NCI-H2171 treated with DMSO at 0.1 percent for 48 hours (cell line): ENCODE data around the gene ANKRD65.
A peak's percentile ranks its signal among the peaks of the same experiment; 100 is the strongest.
"Not testable (repeated sequence)": the region's sequence is repeated elsewhere in the genome, so short reads cannot be mapped to it uniquely, and the experiment has no call there.

Source experiments
- DNase-seq: peaks from one replicate; lab custom pipeline; 2025; lab: John Stamatoyannopoulos, UW

ANKRD65 gene

DNA sequence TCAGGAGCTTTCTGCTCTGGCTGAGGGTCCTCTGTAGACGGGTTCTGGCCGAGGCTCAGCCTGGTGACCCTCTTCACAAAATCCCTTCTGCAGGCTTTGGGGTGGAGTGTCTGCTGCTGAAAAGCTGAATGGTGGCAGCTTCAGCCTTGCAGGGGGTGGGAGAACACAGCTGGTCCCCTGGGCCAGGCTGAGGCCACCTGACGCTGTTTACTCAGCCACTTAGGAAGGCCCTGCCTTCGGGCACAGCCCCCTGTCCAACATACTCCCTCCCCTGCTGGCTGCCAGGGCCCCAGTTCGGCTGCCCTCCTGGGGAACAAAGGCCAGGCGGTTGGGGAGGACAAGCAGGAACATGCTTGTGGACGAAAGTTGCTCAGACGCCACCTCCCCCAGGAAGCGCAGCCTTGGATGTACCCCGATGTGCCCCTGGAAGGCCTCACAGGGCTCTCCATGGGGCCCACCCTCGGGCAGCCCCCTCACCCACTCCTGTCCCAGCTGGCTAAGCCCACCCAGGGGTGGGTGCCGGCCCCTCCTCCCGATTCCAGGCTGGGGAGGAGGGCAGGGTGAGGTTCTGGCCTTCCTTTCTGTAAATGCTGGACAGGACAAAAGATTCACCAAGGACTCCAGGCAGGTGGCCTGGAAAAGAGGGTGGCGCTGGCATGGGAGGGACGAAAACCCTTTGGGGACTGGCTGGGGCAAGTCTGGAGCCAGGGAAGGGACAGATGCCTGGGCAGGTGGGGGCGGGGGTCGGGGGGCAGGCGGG is at the start of gene ANKRD65:
TSS of gene ANKRD65 (minus strand) at position 130 of the 760 bp plus-strand sequence. CDS start 271 bp downstream, outside the sequence.
- peak; percentile 86 for DNase-seq

DNA sequence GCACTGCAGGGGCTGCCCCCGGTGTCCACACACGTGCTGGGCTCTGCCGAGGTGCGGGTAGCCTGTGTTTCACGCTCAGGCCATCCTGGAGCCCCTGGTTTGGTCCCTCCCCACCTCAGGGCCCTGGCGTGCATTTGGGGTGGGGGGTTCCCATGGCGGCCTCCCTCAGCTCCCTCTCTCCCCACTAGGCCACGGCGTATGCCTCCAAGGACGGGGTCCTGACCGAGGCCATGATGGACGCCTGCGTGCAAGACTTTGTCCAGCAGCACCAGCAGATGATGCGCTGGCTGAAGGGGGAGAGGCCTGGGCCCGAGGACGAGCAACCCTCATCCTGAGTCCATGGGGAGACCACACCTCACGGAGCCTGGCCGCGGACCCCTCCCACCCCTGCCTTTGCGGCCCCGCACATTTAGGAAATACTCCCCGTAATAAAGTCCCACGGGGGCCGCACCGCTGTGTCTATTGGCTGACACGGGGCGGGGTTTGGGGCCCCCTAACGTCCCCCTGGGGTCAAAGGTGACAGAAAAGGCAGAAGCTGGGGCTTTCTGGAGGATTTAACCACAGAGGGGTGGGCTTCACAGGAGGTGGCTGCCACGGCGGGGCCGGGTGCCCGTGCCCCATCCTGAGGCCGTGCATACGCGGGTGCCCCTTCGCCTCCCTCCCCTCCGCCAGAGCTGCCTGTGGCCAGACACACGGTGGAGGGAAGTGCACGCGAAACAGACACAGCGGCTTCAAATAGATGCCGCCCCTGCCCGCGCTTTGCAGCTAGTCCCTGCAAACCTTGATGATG is 47.3 kb upstream of the ANKRD65 start:
- DNase-seq, result not testable (repeated sequence)

DNA sequence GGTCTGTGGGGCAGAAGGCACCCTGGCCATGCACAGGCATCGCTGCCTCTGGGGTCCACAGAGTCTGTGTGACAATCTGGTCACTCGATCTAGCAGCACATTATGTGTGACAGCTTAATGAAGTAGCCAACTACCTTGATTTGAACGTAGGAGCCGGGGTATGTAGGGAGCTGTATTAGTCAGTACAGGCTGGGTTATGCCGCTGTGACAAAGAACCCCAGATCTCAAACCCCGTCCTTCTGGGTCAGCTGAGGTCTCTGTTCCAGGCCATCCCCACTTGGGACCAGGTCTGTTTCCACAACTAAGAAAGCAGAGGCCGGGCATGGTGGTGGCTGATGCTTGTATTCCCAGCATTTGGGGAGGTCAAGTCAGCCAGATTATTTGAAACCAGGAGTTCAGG is 42.2 kb upstream of the ANKRD65 start:
- no peak for DNase-seq

DNA sequence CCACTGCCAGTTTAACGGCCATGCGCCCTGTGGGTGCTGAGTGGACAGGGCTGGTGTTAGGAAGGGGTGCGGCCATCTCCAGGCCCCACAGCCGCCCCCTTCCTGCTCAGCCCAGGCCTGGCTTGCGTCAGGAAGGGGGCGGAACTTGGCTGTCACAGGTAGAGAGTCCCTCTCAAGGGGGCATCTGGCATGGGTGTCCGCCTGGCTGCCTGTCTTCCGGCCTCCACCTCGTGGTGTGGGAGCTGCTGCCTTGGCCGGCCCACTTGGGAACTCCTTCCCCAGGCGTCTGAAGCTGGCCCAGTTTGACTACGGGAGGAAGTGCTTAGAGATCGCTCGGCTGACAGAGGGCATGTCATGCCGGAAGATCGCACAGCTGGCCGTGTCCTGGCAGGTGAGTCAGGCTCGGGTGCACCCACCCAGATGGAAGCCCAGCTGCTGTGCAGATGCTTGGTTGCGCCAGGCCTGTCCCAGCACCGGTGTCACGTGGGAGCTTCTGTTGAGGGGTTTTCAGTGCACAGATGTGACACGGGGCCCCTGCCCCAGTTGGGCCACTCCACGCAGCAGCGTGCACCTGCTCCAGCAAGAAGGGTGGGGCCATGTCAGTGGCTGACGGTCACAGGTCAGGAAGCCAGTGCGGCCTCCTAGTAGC is 41.4 kb upstream of the ANKRD65 start:
- peak; percentile 98 for DNase-seq

DNA sequence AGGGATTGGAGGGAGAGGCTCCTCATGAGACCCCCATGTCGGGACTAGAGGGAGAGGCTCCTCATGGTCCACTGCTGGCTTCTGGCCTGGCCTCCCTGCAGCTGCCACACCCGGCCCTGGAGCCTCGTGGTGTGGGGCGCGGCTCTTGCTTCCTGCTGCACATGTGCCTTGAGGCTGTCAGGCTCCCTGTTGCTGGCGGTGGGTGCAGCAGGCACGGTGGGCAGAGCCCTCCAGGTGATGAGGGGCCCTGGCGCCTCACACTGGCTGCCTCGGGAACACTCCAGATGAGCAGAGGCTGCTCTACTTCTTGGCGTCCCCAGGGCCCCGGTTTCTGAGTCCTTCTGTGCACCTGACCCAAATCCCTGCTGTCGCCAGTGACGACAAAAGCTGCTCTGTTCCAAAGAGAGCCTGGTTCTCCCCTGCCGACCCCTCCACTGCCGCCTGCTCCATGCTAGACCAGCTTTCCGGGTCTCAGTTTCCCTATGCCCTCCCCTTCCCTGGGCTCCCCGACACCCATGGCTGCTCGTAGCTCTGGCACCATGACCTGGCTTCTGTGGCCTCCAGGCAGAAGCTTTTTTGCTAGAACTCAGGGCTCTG is 40.7 kb upstream of the ANKRD65 start:
- peak; percentile 49 for DNase-seq

DNA sequence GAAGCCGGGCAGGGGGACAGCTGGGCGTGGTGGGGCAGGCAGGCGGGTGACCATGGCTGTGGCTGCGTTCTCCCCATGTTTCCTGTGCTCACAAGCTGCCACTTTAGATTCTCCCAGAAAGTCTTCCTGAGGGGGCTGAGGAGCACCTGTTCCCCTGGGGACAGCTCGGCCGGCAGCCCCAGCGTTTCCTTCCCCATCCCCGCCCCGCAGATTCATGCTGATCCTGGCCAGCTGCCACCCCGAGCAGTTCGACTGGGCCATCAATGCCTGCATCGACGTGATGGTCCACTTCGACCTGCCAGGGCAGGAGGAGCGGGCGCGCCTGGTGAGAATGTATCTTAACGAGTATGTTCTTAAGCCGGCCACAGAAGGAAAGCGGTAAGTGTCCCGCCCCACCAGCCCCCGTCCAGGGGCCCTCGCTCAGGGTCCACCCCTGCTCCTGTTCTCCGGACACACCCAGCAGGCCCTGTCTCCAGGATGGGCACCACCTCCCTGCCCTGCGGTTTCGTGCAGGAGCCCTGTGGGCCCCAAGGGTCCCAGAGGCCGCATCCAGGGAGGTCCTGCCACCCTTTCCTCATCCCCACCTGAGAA is 39.6 kb upstream of the ANKRD65 start:
- DNase-seq, result no peak

DNA sequence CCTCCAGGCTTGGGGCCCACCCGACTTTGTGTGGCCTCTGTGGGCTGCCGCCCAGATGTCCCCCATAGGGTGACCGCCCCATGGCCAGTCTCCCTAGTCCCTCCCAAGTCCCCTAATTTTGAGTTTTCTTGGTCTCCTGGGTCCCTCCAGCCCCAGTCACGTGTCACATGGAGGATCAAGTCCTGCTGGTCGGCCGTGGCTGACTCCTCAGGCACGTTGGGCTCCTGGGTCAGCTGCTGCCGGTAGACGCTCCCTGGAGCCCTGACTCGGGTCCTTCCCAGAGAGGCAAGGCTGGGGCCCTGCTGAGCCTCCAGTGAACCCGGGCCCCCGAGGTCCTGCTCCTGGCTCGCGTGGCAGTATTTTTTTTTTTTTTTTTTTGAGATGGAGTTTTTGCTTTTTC is 38.6 kb upstream of the ANKRD65 start:
- DNase-seq, result not testable (repeated sequence)

DNA sequence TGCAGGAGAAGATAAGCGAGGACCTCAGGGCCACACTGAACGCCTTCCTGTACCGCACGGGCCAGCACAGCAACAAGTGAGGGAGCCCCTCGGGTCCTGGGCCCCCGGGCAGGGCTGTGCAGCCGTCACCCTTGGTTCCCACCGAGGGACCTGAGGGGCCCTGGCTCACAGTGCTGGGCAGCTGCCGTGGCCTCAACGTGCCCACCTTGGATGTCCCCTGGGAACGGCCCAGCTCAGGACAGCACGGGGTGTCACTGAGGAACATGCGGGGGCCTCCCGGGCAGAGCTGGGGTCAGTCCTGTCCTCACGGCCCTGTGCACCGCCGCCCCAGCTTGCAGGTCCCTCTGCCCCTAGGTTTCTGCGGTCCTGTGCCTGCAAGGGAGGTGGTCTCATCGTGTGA is 38.1 kb upstream of the ANKRD65 start:
- DNase-seq, result not testable (repeated sequence)

DNA sequence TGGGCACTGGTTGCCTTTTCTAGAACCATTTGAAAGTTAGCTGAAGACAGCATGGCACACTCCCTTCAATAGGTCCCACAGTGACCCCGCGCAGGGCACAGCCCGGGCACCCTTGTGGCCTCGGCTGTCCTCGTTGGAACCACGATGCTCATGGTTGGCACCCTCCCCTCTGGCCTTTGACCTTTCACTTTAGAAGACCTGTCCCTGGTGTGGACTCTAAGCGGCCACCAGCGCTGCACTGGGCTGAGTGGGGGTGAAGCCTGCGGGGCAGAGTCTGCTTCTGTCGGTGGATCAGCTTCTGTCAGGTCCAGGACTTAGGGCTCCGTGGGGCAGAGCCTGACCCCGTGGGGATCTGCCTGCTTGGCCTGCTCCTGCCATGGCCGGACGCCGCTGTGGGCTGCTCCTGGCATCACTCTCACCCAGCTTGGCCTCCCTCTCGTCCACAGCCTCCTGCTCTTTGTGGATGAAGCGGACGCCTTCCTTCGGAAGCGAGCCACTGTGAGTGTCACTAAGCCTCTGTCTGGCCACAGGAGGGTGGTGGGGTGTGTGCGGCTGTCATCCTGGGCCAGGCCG is 35.7 kb upstream of the ANKRD65 start:
- DNase-seq, result not testable (repeated sequence)

DNA sequence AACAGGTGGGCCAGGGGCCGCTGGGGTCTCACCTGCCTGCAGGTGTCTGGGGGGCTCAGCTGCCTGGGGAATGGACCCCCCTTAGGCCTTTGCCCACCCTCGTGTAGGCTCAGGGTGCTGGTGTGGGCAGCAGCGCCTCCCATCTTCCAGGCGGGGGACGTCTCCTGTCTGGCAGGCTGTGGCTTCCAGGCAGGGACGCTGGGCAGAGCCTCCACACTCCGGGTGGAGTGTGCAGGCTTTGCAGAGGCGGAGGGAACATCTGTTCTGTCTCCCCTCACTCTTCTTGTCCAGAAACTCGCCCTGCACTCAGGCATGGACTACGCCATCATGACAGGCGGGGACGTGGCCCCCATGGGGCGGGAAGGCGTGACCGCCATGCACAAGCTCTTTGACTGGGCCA is 34.9 kb upstream of the ANKRD65 start:
- DNase-seq, result not testable (repeated sequence)

DNA sequence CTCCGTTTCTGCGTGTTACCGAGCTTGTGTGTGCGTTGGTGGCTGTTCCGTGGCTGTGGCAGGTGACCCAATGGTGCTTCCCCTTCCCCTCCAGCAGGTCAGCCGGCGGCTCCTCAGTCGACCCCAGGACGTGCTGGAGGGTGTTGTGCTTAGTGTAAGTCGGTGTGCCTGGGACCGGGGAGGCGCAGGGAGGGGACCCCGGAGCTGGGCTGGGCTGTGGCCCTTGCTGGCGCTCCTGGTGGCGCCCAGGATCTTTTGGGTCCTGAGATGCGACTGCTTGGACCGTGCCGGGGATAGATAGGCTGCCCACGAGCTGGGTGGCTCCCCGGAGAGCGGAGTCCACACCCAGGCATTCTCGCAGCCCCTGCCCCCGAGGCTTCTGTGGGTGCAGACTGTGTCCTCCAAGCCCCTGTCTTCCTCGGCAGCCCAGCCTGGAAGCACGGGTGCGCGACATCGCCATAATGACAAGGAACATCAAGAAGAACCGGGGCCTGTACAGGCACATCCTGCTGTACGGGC is 34.3 kb upstream of the ANKRD65 start:
- DNase-seq, result peak; percentile 46

DNA sequence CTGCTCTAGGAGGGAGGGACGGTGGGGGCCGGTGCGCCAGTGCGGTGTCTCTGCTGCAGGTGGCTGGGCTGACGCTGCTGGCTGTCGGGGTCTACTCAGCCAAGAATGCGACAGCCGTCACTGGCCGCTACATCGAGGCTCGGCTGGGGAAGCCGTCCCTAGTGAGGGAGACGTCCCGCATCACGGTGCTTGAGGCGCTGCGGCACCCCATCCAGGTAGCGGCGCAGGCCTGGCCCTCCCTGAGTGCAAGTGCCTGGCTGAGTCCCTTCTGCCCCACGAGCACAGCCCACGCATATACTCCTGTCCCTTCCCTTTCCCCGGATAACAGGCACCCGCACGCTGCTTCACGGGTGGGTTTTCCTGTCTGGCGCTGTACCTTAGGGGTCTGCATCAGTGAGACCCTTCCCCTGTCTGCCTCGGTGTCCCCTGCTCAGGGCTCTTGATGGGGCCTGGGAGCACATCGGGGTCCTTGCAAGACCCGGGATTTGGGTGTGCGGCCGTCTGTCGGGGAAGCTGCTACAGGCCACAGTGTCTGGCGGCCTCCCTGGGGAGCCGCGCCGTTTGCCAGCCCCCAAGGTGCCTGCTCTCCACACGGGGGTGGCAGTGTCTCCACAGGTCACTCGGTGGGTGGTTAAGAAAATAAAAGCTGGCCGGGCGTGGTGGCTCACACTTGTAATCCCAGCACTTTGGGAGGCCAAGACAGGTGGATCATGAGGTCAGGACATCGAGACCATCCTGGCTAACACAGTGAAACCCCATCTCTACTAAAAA is 33.4 kb upstream of the ANKRD65 start:
- DNase-seq, result not testable (repeated sequence)

DNA sequence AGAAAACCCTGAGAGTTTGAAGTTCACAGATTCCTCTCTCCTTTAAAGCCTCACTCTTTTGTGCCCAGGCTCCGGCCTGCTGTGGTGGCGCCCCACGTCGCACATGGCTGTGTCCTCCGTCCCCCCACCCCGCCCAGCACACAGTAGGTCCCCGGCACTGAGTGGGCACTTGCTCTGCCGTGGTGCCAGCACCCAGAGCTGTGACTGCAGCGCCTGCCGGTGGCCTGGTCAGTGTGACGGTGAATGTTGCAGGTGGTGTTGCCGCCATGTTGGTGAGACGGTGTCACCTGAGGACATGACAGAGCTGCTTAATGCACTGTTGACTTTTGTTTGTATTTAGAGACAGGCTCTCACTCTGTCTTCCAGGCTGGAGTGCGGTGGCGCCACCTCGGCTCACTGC is 31.8 kb upstream of the ANKRD65 start:
- DNase-seq, result no peak

DNA sequence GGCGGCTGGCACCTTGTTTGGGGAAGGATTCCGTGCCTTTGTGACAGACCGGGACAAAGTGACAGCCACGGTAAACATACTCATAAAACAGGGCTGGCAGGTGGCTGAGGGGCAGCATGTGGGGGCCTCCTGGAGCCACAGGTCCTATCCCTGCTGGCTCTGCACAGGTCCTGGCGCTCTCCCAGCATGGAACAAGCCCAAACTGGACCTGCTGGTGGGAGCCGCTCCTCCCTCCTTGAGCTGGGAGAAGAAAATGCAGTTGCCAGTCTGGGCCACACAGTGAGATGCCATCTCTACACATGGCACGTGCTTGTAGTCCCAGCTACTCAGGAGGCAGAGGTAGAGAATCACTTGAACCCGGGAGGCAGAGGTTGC is 31.3 kb upstream of the ANKRD65 start:
- DNase-seq, result peak; percentile 90

DNA sequence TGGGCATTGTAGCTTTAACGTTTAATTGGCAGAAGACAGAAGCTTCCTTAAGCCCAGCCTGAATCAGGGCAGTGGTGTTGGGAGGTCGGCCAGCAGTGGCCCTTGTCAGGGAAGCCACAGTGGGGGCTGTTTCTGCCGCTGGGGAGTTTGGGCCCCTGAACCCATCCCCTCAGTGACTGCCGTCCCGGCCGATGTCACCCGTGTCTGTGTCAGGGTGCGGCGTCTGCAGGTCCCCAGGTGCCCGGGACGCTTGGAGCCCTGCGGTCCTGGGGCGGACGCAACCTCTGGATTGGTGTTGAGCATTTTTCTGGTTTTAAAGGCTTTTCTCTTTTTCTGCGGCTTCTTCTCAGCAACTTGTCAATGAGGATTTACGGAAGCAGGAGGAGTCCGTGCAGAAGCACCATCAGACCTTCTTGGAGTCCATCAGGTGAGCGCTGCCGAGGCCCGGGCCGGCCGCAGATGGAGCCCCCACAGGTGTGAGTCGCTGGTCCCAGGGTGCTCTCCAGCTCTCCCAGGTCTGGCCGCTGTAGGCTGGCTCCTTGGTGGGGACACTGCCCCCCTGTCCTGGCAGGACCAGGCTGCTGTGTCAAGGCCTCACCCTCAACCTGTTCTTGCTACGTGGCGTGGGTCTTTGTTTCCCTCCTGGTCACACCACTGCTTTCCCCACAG is 30.8 kb upstream of the ANKRD65 start:
- no peak for DNase-seq

DNA sequence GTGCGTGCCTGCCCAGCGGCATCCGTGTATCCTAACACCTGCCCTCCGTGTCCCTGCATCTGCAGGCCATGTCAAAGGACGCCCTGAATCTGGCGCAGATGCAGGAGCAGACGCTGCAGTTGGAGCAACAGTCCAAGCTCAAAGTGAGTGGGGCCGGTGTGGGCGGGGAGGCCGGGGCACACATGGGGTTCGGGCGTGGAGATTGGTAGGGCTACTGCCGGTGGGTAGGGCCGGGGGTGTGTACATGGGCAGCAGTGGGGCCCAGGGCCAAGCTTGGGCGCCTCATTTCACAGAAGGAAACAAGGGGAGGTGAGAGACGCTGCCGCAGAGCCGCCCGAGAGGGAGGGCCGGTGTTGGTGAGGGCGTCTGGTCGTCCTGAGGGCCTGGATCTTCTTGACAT is 29.5 kb upstream of the ANKRD65 start:
- DNase-seq, result not testable (repeated sequence)

DNA sequence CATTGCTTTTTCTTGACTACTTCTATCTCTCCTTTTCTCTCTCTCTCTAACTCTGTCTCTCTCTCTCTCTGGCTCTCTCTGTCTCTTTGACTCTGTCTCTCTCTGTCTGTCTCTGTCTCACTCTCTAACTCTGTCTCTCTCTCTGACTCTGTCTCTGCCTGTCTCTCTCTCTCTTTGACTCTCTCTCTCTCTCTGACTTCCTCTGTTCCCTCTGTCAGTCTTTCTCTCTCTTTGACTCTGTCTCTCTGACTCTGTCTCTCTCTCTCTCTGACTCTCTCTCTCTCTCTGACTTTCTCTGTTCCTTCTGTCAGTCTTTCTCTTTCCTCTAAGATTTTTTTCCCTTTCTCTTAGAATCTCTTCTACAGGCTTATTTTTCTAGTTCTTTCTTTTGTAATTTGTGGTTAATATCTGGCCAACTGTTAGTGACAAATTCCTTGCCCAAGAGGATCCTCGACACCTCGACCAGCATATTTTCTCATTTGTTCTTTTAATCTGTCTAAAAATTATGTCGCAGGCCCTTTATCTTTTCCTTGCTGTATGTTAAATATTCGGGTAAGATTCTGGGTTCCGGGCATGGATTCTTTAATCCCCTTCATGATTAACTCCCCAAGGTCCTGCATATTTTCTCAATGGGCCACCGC is 28.1 kb upstream of the ANKRD65 start, which contains the start of gene ATAD3C:
TSS of gene ATAD3C (plus strand) at position 591 of the 641 bp plus-strand sequence. CDS start 995 bp downstream, outside the sequence.
- no peak for DNase-seq

DNA sequence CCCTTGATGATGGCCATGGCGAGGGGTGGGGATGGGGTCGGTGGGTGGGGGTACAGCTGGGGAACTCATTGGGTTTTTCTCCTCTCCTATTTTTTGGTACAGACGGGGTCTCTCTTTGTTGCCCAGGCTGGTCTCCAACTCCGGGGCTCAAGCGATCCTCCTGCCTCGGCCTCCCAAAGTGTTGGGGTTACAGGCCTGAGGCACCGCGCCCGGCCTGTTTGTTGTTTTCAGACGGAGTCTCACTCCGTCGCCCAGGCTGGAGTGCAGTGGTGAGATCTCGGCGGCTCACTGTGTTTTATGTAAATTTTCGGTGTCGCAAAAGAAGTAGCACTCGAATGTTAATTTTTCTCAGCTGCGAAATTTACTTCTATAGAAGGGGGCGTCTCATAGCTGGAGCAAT is 25.6 kb upstream of the ANKRD65 start:
- DNase-seq, result not testable (repeated sequence)

DNA sequence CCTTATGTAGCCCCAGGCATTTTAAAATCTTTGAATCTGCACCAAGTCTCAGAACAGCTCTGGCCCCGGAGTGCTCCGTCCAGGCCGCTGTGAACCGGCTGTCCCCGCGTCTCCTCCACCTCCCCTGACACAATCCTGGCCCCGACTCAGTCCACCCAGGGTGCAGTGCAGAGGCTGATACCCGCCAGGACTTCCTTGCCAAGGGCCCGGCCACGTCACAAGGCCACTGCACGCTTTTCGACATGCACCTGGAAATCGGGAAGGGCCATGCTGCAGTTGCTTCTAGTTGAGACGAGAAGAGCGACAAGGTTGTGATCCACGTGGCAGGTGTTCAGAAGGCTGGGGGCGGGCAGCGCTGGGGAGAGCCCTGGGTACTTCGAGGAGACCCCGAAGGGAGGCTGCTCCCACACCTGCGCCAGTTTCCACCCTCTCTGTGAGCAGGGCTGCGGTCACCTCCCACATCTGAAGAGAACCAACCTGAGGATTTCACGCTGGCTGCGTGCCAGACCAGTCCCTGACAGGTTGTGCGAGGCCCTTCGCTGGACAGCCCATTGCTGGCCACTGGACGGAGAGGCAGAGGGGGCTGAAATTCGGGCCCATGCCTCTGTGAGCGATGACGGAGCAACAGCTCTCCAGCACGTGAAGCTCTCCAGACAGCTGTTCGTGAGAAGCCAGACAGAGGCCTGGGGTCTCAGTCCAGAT is 21.1 kb upstream of the ANKRD65 start:
- no peak for DNase-seq
